Astrocyte of the cerebellum (primary cell): ENCODE data around the gene FOXD3.

Source experiments
- DNase-seq: peaks from one replicate; pipeline ENCODE4 v3.0.0-alpha.2; 2011; ENCODE audit warnings: low read depth
- H3K4me3 ChIP-seq: 2 replicates; pipeline ENCODE4 v1.5.1; 2011; ENCODE audit warnings: mild to moderate bottlenecking, low read depth, low read length, moderate library complexity
- in situ Hi-C: cut with HindIII; loops from 2 replicates; pipeline ENCODE4 v1.10.0; 2017; ENCODE audit warnings: low sequenced_read_pairs
- TF ChIP-seq, protein P1 (sequence below): IDR thresholded peaks from 2 replicates; pipeline ENCODE4 v1.5.1; 2012; ENCODE audit warnings: low read length, low read depth, moderate library complexity, mild to moderate bottlenecking; ENCODE audit errors: missing control alignments

Gene FOXD3

DNA sequence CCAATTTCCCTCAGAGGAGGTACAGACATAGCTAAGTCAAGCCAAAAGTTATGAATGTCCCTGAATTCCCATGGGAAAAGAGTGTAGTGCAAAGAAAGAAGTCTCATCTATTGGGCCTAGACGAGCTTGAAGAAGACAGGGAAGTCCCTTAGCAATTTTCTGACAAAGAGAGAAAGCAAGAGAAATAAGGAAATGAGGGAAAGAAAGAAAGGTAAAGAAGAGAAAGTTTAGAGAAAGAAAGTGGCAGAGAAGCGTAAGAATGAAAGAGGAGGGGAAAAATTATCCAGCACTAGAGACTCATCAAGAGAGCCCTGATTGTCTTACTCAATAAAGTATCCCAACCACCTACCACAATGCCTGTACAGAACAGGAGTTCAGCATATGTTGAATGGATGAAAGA is 40.6 kb upstream of the FOXD3 start:
- in situ Hi-C loops = no loop called here
- TF ChIP-seq, protein P1, sequence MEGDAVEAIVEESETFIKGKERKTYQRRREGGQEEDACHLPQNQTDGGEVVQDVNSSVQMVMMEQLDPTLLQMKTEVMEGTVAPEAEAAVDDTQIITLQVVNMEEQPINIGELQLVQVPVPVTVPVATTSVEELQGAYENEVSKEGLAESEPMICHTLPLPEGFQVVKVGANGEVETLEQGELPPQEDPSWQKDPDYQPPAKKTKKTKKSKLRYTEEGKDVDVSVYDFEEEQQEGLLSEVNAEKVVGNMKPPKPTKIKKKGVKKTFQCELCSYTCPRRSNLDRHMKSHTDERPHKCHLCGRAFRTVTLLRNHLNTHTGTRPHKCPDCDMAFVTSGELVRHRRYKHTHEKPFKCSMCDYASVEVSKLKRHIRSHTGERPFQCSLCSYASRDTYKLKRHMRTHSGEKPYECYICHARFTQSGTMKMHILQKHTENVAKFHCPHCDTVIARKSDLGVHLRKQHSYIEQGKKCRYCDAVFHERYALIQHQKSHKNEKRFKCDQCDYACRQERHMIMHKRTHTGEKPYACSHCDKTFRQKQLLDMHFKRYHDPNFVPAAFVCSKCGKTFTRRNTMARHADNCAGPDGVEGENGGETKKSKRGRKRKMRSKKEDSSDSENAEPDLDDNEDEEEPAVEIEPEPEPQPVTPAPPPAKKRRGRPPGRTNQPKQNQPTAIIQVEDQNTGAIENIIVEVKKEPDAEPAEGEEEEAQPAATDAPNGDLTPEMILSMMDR = no peak
- H3K4me3 ChIP-seq = no peak overlapping the region
- DNase-seq = no peak

DNA sequence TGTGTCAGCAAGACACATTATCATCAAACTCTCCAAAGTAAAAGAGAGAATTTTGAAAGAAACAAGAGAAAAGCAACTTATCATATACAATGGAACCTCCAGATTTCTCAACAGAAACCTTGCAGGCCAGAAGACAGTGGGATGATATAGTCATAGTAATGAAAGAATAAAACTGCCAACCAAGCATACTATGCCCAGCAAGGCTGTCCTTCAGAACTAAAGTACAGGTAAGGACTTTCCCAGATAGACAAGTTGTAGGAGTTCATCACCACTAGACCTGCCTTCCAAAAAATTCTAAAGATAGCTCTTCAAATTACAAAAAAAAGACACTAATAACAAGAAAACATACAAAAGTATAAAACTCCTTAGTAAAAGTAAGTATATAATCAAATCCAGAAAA is 33.2 kb upstream of the FOXD3 start:
- TF ChIP-seq, protein P1 = no peak
- no peak for DNase-seq
- H3K4me3 ChIP-seq = no peak overlapping the region
- in situ Hi-C loops = no loop called here

DNA sequence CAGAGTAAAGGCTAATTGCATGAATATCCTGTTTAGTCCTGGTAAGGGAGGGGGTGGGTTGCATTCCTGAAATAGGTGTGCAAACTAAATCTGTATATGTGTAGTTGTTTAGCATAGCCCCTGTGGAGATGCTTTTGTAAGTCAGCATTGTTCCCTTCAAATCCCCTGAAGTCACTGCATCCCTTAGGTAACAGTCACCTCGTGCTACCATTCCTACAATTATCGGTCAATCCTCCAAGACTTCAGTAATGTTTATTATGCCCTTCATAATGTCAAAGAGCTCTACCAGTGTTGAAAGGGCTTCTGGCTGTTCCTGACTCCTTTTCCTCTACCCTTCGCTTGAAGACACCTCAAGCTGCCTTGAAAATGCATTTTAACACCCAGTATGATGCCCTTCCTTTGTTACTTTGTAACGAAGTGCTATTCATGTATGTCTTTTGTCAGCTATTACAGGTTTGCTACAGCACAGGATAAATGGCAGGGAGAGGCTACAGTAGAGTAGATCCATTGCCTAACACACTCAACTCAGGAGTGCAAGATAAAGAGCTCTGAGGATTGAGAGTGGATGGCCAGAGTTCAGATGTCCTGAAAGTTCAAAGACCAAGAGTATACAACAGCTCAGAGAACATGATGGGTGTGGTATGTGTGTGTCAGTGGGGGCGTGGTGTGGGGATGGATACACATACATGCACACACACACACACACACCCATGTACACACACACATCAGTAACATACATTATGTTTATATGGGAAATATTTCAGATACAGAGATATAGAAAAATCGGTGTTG is 27.4 kb upstream of the FOXD3 start:
- TF ChIP-seq, protein P1 = no peak
- in situ Hi-C loops = no loop called here
- no peak overlapping the region for H3K4me3 ChIP-seq
- no peak for DNase-seq

DNA sequence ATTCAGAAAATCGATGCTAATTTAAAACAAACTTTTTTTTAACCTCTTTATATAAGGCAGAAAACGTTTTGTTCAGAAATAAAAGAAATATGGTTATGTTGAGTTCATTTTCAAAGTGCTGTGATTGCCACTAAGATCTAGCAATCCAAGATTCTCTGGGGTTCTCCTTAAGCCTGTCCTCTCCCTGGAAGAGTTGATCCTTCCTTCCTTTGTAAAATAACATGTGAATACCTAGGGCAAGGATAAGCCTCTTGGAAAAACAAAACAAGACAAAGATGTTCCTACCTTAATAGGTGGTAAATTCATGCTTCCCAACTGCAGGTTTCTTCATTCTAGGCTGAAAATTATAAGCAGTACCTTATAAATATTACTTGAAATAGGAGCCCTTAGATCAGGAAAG is 18.0 kb upstream of the FOXD3 start:
- TF ChIP-seq, protein P1 = no peak
- H3K4me3 ChIP-seq = no peak overlapping the region
- no peak for DNase-seq
- in situ Hi-C loops = no loop called here

DNA sequence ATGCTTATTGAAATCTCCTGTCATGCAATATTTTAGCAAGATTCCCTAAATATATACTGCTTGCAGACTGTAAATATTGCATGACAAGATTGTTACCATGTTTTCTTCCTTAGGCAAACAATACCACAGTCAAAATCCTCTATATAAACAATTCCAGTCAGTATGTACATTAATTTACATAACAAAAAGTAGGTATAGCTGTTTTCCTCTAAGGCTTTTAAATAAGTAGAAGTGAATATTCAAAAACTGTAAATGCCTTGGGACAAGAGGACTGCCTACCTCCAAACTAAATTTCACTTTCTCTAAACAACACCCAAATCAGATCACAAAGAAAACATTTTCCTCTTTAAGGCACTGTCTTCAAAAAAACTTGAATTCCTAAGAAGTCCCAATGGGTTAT is 17.3 kb upstream of the FOXD3 start:
- in situ Hi-C loops = no loop called here
- no peak for DNase-seq
- TF ChIP-seq, protein P1 = no peak
- H3K4me3 ChIP-seq = no peak overlapping the region

DNA sequence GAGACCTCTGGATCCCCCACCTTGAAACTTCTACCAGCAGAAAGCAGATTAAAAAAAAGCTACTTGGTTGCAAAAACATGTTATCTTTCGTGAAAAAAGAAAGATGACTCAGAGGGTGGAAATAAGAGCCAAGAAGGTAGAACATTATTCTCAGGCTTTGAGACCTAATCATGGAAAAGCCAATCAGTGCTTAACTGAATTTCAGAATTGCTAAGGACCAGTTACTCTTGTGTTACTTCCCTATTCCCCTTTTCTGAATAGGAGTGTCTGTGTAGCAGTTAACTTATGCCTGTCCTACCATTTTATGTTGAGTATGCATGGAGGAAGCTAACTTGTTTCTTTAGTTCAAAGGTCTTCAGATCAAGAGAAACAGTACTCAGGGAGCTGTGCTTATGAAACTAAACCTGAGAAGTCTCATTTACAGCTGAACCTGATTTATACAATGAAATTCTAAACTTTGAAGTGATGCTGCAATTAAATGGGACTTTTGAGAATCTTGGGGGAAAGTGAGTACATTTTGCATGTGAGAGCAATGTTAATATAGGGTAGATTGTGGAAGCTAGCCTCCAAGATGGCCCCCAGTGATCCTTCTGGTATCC is 15.1 kb upstream of the FOXD3 start:
- in situ Hi-C loops = no loop called here

More for the DNA sequence above, 15.1 kb upstream of the FOXD3 start:
- TF ChIP-seq, protein P1 = no peak
- no peak for DNase-seq
- H3K4me3 ChIP-seq = no peak overlapping the region
